HCT116 (cell line): ENCODE data around the gene JAK2.

ENCODE experiments used
- CEBPB ChIP-seq: IDR thresholded peaks from 2 replicates; pipeline ENCODE4 v1.6.1; 2012; ENCODE audit warnings: low read depth
- CTCF ChIP-seq, 3 experiments: fragments of 200-600 bp in 1 of 3; sonication (generic) in 1 of 3; IDR thresholded peaks in 2 of 3; conservative IDR thresholded peaks in 1 of 3; 2 replicates each; pipeline ENCODE4 v1.5.1; 2012 to 2017; ENCODE audit warnings: low read depth in 2 of 3, low read length in 2 of 3, antibody characterized with exemption in 1 of 3, borderline replicate concordance in 1 of 3, control low read depth in 1 of 3, mild to moderate bottlenecking in 1 of 3, mixed read lengths in 1 of 3, mixed run types in 1 of 3, moderate library complexity in 1 of 3; ENCODE audit not compliant: insufficient read depth in 1 of 3
- EGR1 ChIP-seq: IDR thresholded peaks from 2 replicates; pipeline ENCODE4 v1.6.1; 2012; ENCODE audit warnings: low read depth
- ELF1 ChIP-seq: IDR thresholded peaks from 2 replicates; pipeline ENCODE4 v1.6.1; 2012; ENCODE audit warnings: low read depth, borderline replicate concordance
- EZH2 ChIP-seq: fragments of 200-600 bp; sonication (generic); IDR thresholded peaks from 2 replicates; pipeline ENCODE4 v1.6.1; 2017; ENCODE audit warnings: antibody characterized with exemption, mixed run types
- EZH2phosphoT487 ChIP-seq: fragments of 200-600 bp; IDR thresholded peaks from 2 replicates; pipeline ENCODE4 v1.6.1; 2018; ENCODE audit warnings: antibody characterized with exemption, borderline replicate concordance
- MAX ChIP-seq: IDR thresholded peaks from 2 replicates; pipeline ENCODE4 v1.6.1; 2012
- POLR2A ChIP-seq: IDR thresholded peaks from 2 replicates; pipeline ENCODE4 v1.7.0; 2011; ENCODE audit warnings: borderline replicate concordance; ENCODE audit not compliant: insufficient read depth, insufficient read length; ENCODE audit errors: extremely low read depth
- POLR2AphosphoS5 ChIP-seq: IDR thresholded peaks from 2 replicates; pipeline ENCODE4 v1.6.1; 2011; ENCODE audit warnings: mild to moderate bottlenecking, low read depth, low read length, moderate library complexity
- RAD21 ChIP-seq: IDR thresholded peaks from 2 replicates; pipeline ENCODE4 v1.6.1; 2012; ENCODE audit warnings: low read depth, mild to moderate bottlenecking
- REST ChIP-seq: IDR thresholded peaks from 2 replicates; pipeline ENCODE4 v1.6.1; 2012; ENCODE audit warnings: low read depth
- ZFX ChIP-seq: fragments of 450-650 bp; IDR thresholded peaks from 2 replicates; pipeline ENCODE4 v1.6.1; 2017
- ZNF274 ChIP-seq: fragments of 200-500 bp; sonication (Bioruptor generic); IDR thresholded peaks from 2 replicates; pipeline ENCODE4 v1.6.1; 2014; ENCODE audit warnings: mild to moderate bottlenecking, low read depth, low read length, inconsistent platforms

- no peak for TF ChIP-seq REST
- TF ChIP-seq EZH2, result no peak
- no peak for TF ChIP-seq CTCF (IDR thresholded peaks at IDR 0.05 in 2 of 3, conservative IDR thresholded peaks at IDR 0.05 in 1 of 3; ENCODE audit: borderline replicate concordance in 1 of 3, insufficient read depth in 1 of 3, low read depth in 2 of 3, low read length in 2 of 3)
- TF ChIP-seq EZH2phosphoT487, result no peak
- TF ChIP-seq CEBPB, result no peak
- no peak for TF ChIP-seq POLR2A
- TF ChIP-seq RAD21, result no peak
- no peak for TF ChIP-seq EGR1
- no peak for TF ChIP-seq MAX
- TF ChIP-seq POLR2AphosphoS5, result no peak
- no peak for TF ChIP-seq ZFX
- no peak for TF ChIP-seq ZNF274
- TF ChIP-seq ELF1, result no peak
Observed at GRCh38 chr9:5042661-5043178, 57.6 kb downstream of the JAK2 start.
